NCI-H526 treated with DMSO at 0.1 percent for 48 hours (cell line): ENCODE data around the gene JAM3.
"Not testable (repeated sequence)": the region's sequence is repeated elsewhere in the genome, so short reads cannot be mapped to it uniquely, and the experiment has no call there.

ENCODE experiments used
- DNase-seq: peaks from one replicate; lab custom pipeline; 2025; lab: John Stamatoyannopoulos, UW

JAM3 gene

GRCh38 chr11:134181707-134182106, 112.8 kb downstream of the JAM3 start:
- DNase-seq, result no peak

DNA sequence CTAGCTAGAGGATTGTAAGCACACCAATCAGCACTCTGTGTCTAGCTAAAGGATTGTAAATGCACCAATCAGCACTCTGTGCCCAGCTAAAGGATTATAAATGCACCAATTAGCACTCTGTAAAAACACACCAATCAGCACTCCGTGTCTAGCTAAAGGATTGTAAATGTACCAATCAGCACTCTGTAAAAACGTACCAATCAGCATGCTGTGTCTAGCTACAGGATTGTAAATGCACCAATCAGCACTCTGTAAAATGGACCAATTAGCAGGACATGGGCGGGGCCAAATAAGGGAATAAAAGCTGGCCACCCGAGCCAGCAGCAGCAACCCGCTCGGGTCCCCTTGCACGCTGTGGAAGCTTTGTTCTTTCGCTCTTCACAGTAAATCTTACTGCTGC, 119.2 kb downstream of the JAM3 start:
- not testable (repeated sequence) for DNase-seq

GRCh38 chr11:134196756-134197155, 127.9 kb downstream of the JAM3 start:
- DNase-seq, result no peak

DNA sequence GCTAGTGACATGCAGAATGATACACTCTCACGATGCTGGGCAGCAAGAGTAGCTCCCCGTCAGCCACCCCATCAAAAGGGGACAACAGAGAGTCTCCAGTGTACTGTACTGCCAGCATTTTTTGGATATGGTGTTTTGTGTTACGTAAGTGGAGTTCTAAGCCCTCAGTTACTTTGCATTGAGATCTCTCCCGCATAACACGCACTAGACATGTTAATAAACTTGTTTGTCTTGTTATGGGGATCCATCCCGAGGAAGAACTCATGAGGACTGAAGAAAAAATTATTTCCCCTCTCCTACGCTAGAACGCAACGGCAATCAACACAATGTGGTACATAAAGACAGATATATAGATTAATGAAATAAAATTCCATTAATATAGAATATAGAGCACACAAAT, 130.7 kb downstream of the JAM3 start:
- DNase-seq, result no peak

DNA sequence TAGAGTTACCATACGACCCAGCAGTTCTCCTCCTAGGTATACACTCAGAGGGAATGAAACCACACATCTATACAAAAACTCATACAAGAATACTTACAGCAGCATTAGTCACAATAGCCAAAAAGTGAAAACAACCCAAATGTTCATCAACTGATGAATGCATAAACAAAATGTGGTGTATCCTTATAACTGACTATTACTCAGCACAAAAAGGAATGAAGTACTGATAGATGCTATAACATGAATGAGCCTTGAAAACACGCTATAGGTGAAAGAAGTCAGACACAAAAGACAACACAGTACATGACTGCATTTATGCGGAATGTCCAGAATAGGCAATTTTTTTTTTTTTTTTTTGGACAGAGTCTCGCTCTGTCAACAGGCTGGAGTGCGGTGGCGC, 131.8 kb downstream of the JAM3 start:
- no peak for DNase-seq
